HEK293 (cell line): ENCODE data around the gene TBC1D9B.

ENCODE experiments used
- EGR2 ChIP-seq: fragments of 450-650 bp; formaldehyde crosslinking; IDR thresholded peaks from 2 replicates; pipeline ENCODE4 v1.5.1; 2016; ENCODE audit warnings: low read depth, missing biosample characterization, missing genetic modification characterization
- HOXA7 ChIP-seq: sonication (generic); formaldehyde crosslinking; IDR thresholded peaks from 2 replicates; pipeline ENCODE4 v1.8.1; 2022; ENCODE audit warnings: missing genetic modification reagents, borderline replicate concordance
- KLF16 ChIP-seq: fragments of 450-650 bp; formaldehyde crosslinking; IDR thresholded peaks from 2 replicates; pipeline ENCODE4 v1.5.1; 2017; ENCODE audit warnings: missing biosample characterization, missing genetic modification characterization
- WT1 ChIP-seq: fragments of 450-650 bp; formaldehyde crosslinking; IDR thresholded peaks from 2 replicates; pipeline ENCODE4 v1.5.1; 2016; ENCODE audit warnings: missing biosample characterization, missing genetic modification characterization
- YY1 ChIP-seq: fragments of 450-650 bp; formaldehyde crosslinking; IDR thresholded peaks from 2 replicates; pipeline ENCODE4 v1.5.1; 2018; ENCODE audit warnings: missing biosample characterization, missing genetic modification characterization
- ZBTB21 ChIP-seq: fragments of 450-650 bp; formaldehyde crosslinking; IDR thresholded peaks from 2 replicates; pipeline ENCODE4 v1.5.1; 2017; ENCODE audit warnings: missing biosample characterization, missing genetic modification characterization
- ZEB2 ChIP-seq: fragments of 450-650 bp; formaldehyde crosslinking; IDR thresholded peaks from 2 replicates; pipeline ENCODE4 v1.5.1; 2016; ENCODE audit warnings: missing biosample characterization, missing genetic modification characterization
- ZFP37 ChIP-seq: fragments of 450-650 bp; formaldehyde crosslinking; IDR thresholded peaks from 2 replicates; pipeline ENCODE4 v1.5.1; 2016; ENCODE audit warnings: missing biosample characterization, missing genetic modification characterization
- ZFP69B ChIP-seq: fragments of 450-650 bp; formaldehyde crosslinking; IDR thresholded peaks from 2 replicates; pipeline ENCODE4 v1.5.1; 2016; ENCODE audit warnings: missing biosample characterization, missing genetic modification characterization
- ZNF138 ChIP-seq: fragments of 450-650 bp; formaldehyde crosslinking; IDR thresholded peaks from 2 replicates; pipeline ENCODE4 v1.5.1; 2016; ENCODE audit warnings: missing biosample characterization, missing genetic modification characterization, borderline replicate concordance
- ZNF175 ChIP-seq: fragments of 450-650 bp; formaldehyde crosslinking; IDR thresholded peaks from 2 replicates; pipeline ENCODE4 v1.5.1; 2016; ENCODE audit warnings: missing biosample characterization, missing genetic modification characterization
- ZNF214 ChIP-seq: fragments of 450-650 bp; formaldehyde crosslinking; IDR thresholded peaks from 2 replicates; pipeline ENCODE4 v1.5.1; 2017; ENCODE audit warnings: missing biosample characterization, mild to moderate bottlenecking, missing genetic modification characterization, borderline replicate concordance
- ZNF223 ChIP-seq: fragments of 450-650 bp; formaldehyde crosslinking; IDR thresholded peaks from 2 replicates; pipeline ENCODE4 v1.5.1; 2016; ENCODE audit warnings: missing biosample characterization, missing genetic modification characterization
- ZNF24 ChIP-seq: fragments of 450-650 bp; formaldehyde crosslinking; IDR thresholded peaks from 2 replicates; pipeline ENCODE4 v1.5.1; 2016; ENCODE audit warnings: missing biosample characterization, missing genetic modification characterization
- ZNF366 ChIP-seq: fragments of 450-650 bp; formaldehyde crosslinking; conservative IDR thresholded peaks from 2 replicates; pipeline ENCODE4 v1.5.1; 2016; ENCODE audit warnings: missing biosample characterization, missing genetic modification characterization
- ZNF529 ChIP-seq: fragments of 450-650 bp; formaldehyde crosslinking; IDR thresholded peaks from 2 replicates; pipeline ENCODE4 v1.5.1; 2017; ENCODE audit warnings: missing genetic modification characterization, missing biosample characterization; ENCODE audit not compliant: insufficient replicate concordance
- ZNF544 ChIP-seq: fragments of 450-650 bp; formaldehyde crosslinking; IDR thresholded peaks from 2 replicates; pipeline ENCODE4 v1.5.0; 2017; ENCODE audit warnings: missing biosample characterization, missing genetic modification characterization
- ZNF549 ChIP-seq: fragments of 450-650 bp; IDR thresholded peaks from 2 replicates; pipeline ENCODE4 v1.5.1; 2018; ENCODE audit warnings: missing biosample characterization, missing genetic modification characterization, mild to moderate bottlenecking, inconsistent platforms, moderate library complexity
- ZNF610 ChIP-seq: fragments of 450-650 bp; formaldehyde crosslinking; IDR thresholded peaks from 2 replicates; pipeline ENCODE4 v1.5.1; 2016; ENCODE audit warnings: missing biosample characterization, missing genetic modification characterization, borderline replicate concordance
- ZNF660 ChIP-seq: fragments of 450-650 bp; IDR thresholded peaks from 2 replicates; pipeline ENCODE4 v1.5.1; 2018; ENCODE audit warnings: missing biosample characterization, mild to moderate bottlenecking, missing genetic modification characterization
- ZNF792 ChIP-seq: fragments of 450-650 bp; formaldehyde crosslinking; IDR thresholded peaks from 2 replicates; pipeline ENCODE4 v1.5.1; 2016; ENCODE audit warnings: missing biosample characterization, missing genetic modification characterization
- TF ChIP-seq, protein P1 (sequence below): fragments of 450-650 bp; formaldehyde crosslinking; conservative IDR thresholded peaks from 2 replicates; pipeline ENCODE4 v1.5.1; 2016; ENCODE audit warnings: low read depth, missing biosample characterization, missing genetic modification characterization
- TF ChIP-seq, protein P2 (sequence below): fragments of 450-650 bp; formaldehyde crosslinking; IDR thresholded peaks from 2 replicates; pipeline ENCODE4 v1.5.1; 2016; ENCODE audit warnings: missing biosample characterization, missing genetic modification characterization
- TF ChIP-seq, protein P3 (sequence below): fragments of 450-650 bp; formaldehyde crosslinking; IDR thresholded peaks from 2 replicates; pipeline ENCODE4 v1.5.1; 2016; ENCODE audit warnings: missing biosample characterization, missing genetic modification characterization
- TF ChIP-seq, protein P4 (sequence below): fragments of 450-650 bp; formaldehyde crosslinking; IDR thresholded peaks from 2 replicates; pipeline ENCODE4 v1.5.1; 2016; ENCODE audit warnings: missing biosample characterization, missing genetic modification characterization, low read depth
- TF ChIP-seq, protein P5 (sequence below): fragments of 450-650 bp; formaldehyde crosslinking; IDR thresholded peaks from 2 replicates; pipeline ENCODE4 v1.5.1; 2017; ENCODE audit warnings: missing biosample characterization, missing genetic modification characterization

The TBC1D9B gene

DNA sequence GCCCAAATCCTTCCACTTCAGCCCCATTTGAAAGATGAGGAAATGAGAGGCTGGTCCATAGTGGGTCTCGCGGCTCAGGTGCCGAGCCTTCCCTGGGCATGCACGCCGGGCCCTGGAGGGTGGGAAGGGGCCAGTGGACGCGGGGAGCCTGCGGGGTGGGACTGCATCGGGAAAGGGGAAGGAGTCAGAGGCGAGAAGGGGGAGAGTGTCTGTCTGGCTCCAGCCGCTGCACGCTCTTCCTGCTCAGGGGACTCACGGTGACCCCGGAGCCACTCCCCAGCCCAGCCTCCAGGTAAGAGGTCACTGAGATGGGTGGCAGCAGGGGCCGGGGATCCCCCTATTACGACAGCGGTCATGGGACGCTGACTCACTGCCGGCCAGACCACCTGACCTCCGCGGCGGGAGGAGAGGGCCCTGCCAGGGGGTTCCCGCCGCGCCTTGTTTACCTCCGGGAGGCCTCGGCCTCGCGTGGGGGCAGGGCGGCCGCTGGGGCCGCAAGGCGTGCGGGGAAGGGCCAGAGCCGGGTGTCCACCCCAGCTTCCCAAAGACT lies 88.9 kb downstream of the TBC1D9B start (continued):
- TF ChIP-seq, protein P1, sequence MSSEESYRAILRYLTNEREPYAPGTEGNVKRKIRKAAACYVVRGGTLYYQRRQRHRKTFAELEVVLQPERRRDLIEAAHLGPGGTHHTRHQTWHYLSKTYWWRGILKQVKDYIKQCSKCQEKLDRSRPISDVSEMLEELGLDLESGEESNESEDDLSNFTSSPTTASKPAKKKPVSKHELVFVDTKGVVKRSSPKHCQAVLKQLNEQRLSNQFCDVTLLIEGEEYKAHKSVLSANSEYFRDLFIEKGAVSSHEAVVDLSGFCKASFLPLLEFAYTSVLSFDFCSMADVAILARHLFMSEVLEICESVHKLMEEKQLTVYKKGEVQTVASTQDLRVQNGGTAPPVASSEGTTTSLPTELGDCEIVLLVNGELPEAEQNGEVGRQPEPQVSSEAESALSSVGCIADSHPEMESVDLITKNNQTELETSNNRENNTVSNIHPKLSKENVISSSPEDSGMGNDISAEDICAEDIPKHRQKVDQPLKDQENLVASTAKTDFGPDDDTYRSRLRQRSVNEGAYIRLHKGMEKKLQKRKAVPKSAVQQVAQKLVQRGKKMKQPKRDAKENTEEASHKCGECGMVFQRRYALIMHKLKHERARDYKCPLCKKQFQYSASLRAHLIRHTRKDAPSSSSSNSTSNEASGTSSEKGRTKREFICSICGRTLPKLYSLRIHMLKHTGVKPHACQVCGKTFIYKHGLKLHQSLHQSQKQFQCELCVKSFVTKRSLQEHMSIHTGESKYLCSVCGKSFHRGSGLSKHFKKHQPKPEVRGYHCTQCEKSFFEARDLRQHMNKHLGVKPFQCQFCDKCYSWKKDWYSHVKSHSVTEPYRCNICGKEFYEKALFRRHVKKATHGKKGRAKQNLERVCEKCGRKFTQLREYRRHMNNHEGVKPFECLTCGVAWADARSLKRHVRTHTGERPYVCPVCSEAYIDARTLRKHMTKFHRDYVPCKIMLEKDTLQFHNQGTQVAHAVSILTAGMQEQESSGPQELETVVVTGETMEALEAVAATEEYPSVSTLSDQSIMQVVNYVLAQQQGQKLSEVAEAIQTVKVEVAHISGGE = no peak; the same call in 1 of the 2 replicates
- TF ChIP-seq ZNF214 (tag by site-specific recombination) (no peak), ZNF366 (peak; percentile 90), ZNF544 (tag by site-specific recombination) (no peak), ZNF138 (tag by site-specific recombination) (no peak), ZNF660 (tag by site-specific recombination) (peak; percentile 96), ZBTB21 (peak; percentile 97), HOXA7 (no peak), ZNF549 (tag by site-specific recombination) (no peak), YY1 (tag by site-specific recombination) (0 out of 2 replicates have a peak, but pooled peaks have one; percentile 28), ZEB2 (tag by site-specific recombination) (peak; percentile 99), ZFP37 (tag by site-specific recombination) (peak; percentile 71), KLF16 (tag by site-specific recombination) (no peak), ZNF529 (tag by site-specific recombination) (no peak), EGR2 (tag by site-specific recombination) (no peak; the same call in 1 of the 2 replicates), ZNF223 (tag by site-specific recombination) (no peak), ZNF610 (tag by site-specific recombination) (peak; percentile 72; the same call in 1 of the 2 replicates), ZFP69B (tag by site-specific recombination) (peak; percentile 83), ZNF792 (tag by site-specific recombination) (no peak), ZNF24 (peak; percentile 93), ZNF175 (no peak), WT1 (tag by site-specific recombination) (peak; percentile 92)
- TF ChIP-seq, protein P2, sequence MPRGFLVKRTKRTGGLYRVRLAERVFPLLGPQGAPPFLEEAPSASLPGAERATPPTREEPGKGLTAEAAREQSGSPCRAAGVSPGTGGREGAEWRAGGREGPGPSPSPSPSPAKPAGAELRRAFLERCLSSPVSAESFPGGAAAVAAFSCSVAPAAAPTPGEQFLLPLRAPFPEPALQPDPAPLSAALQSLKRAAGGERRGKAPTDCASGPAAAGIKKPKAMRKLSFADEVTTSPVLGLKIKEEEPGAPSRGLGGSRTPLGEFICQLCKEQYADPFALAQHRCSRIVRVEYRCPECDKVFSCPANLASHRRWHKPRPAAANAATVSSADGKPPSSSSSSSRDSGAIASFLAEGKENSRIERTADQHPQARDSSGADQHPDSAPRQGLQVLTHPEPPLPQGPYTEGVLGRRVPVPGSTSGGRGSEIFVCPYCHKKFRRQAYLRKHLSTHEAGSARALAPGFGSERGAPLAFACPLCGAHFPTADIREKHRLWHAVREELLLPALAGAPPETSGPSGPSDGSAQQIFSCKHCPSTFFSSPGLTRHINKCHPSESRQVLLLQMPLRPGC (tag by site-specific recombination) = peak; percentile 72
- TF ChIP-seq, protein P3, sequence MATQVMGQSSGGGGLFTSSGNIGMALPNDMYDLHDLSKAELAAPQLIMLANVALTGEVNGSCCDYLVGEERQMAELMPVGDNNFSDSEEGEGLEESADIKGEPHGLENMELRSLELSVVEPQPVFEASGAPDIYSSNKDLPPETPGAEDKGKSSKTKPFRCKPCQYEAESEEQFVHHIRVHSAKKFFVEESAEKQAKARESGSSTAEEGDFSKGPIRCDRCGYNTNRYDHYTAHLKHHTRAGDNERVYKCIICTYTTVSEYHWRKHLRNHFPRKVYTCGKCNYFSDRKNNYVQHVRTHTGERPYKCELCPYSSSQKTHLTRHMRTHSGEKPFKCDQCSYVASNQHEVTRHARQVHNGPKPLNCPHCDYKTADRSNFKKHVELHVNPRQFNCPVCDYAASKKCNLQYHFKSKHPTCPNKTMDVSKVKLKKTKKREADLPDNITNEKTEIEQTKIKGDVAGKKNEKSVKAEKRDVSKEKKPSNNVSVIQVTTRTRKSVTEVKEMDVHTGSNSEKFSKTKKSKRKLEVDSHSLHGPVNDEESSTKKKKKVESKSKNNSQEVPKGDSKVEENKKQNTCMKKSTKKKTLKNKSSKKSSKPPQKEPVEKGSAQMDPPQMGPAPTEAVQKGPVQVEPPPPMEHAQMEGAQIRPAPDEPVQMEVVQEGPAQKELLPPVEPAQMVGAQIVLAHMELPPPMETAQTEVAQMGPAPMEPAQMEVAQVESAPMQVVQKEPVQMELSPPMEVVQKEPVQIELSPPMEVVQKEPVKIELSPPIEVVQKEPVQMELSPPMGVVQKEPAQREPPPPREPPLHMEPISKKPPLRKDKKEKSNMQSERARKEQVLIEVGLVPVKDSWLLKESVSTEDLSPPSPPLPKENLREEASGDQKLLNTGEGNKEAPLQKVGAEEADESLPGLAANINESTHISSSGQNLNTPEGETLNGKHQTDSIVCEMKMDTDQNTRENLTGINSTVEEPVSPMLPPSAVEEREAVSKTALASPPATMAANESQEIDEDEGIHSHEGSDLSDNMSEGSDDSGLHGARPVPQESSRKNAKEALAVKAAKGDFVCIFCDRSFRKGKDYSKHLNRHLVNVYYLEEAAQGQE (tag by site-specific recombination) = peak; percentile 28; the same call in 1 of the 2 replicates
- TF ChIP-seq, protein P4, sequence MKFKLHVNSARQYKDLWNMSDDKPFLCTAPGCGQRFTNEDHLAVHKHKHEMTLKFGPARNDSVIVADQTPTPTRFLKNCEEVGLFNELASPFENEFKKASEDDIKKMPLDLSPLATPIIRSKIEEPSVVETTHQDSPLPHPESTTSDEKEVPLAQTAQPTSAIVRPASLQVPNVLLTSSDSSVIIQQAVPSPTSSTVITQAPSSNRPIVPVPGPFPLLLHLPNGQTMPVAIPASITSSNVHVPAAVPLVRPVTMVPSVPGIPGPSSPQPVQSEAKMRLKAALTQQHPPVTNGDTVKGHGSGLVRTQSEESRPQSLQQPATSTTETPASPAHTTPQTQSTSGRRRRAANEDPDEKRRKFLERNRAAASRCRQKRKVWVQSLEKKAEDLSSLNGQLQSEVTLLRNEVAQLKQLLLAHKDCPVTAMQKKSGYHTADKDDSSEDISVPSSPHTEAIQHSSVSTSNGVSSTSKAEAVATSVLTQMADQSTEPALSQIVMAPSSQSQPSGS (tag by site-specific recombination) = peak; percentile 66
- TF ChIP-seq, protein P5, sequence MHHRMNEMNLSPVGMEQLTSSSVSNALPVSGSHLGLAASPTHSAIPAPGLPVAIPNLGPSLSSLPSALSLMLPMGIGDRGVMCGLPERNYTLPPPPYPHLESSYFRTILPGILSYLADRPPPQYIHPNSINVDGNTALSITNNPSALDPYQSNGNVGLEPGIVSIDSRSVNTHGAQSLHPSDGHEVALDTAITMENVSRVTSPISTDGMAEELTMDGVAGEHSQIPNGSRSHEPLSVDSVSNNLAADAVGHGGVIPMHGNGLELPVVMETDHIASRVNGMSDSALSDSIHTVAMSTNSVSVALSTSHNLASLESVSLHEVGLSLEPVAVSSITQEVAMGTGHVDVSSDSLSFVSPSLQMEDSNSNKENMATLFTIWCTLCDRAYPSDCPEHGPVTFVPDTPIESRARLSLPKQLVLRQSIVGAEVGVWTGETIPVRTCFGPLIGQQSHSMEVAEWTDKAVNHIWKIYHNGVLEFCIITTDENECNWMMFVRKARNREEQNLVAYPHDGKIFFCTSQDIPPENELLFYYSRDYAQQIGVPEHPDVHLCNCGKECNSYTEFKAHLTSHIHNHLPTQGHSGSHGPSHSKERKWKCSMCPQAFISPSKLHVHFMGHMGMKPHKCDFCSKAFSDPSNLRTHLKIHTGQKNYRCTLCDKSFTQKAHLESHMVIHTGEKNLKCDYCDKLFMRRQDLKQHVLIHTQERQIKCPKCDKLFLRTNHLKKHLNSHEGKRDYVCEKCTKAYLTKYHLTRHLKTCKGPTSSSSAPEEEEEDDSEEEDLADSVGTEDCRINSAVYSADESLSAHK (tag by site-specific recombination) = 0 out of 2 replicates have a peak, but pooled peaks have one; percentile 13
